Body of pancreas (tissue), 4 donors: ENCODE results near the gene CLCA2. TPM values are rescaled to one million over a fixed set of nuclear protein-coding genes. Genes with fewer than 3 reads are reported as not detected.

Experiments used
- ATAC-seq: fragments of 150-250 bp; one replicate; pipeline ENCODE4 v1.9.1; 2016
- DNase-seq, 4 donors: peaks; one replicate each; pipeline ENCODE4 v3.0.0-alpha.2; 2019
- H3K27ac ChIP-seq, 4 donors: fragments of 200-600 bp; sonication (generic); 1 replicate in 3 of 4; 2 replicates in 1 of 4; pipeline versions ENCODE4 v1.5.1 to v1.6.1; 2016 to 2019; ENCODE audit warnings: mild to moderate bottlenecking in 1 of 4, mixed read lengths in 1 of 4, moderate library complexity in 1 of 4
- H3K27me3 ChIP-seq, 2 donors: fragments of 200-600 bp; sonication (generic); one replicate each; pipeline ENCODE4 v1.6.0; 2016; ENCODE audit warnings: mild to moderate bottlenecking in 1 of 2
- H3K36me3 ChIP-seq, 2 donors: fragments of 200-600 bp; sonication (generic); replicated peaks in 1 of 2; 2 replicates each; pipeline ENCODE4 v1.5.1; 2016; ENCODE audit warnings: low read depth in 2 of 2; ENCODE audit not compliant: insufficient read depth in 1 of 2
- H3K4me1 ChIP-seq: fragments of 200-600 bp; sonication (generic); one replicate; pipeline ENCODE4 v1.6.0; 2016
- H3K4me3 ChIP-seq, 2 donors: fragments of 200-600 bp; sonication (generic); 1 replicate in 1 of 2; 2 replicates in 1 of 2; pipeline ENCODE4 v1.5.1; 2016 to 2019
- H3K9me3 ChIP-seq, 3 donors: fragments of 200-600 bp; sonication (generic); 1 replicate in 2 of 3; 2 replicates in 1 of 3; pipeline ENCODE4 v1.5.1; 2016
- POLR2A ChIP-seq, 3 donors: fragments of 450-650 bp; IDR thresholded peaks; one replicate each; pipeline ENCODE4 v1.6.1; 2016; ENCODE audit warnings: antibody characterized with exemption in 3 of 3, mild to moderate bottlenecking in 2 of 3
- WGBS, 2 donors: methylation state at CpG; one replicate each; pipeline ENCODE4 v1.1.5; 2017; 5-methylcytosine and 5-hydroxymethylcytosine counted together
- intact Hi-C: fragments of 100-400 bp; cut with DNase I; formaldehyde crosslinking; loops from one replicate; pipeline ENCODE4 v1.15.1; 2023
- total RNA-seq, 2 donors: library from RNA; depleted of rRNA; stranded (reverse); fragments of >200 nt; gene quantifications; one replicate each; pipeline ENCODE4 v1.1.0, GENCODE V29; 2016
- TF ChIP-seq, protein P1 (sequence below), 7 experiments: fragments of 450-650 bp in 4 of 7; fragments of 200-600 bp in 3 of 7; sonication (generic) in 3 of 7; IDR thresholded peaks; one replicate each; pipeline ENCODE4 v1.5.1; 2016 to 2019; ENCODE audit warnings: antibody characterized with exemption in 7 of 7

The CLCA2 gene
- total RNA-seq, 2 donors from 2014 or later = not detected

DNA sequence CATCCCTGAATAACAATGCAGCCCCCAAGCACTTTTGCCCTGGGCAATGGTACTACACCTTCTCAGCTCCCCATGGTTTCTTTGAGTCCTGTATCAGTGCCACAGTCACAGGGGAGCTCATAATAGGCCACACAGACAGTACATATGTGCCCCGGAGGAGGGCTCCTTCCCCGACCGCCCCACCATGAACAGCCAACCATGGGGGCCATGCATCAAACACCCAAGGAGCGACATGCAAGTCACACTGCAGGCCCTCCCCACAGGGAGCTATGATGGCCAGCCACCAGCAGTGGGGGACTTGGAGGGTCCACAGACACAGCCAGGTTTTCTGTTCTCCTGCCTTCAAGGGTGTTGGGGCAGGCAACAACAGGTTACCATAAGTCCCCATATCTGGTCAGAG, 13.1 kb upstream of the CLCA2 start:
- no peaks in the 10 kb centered on the region for H3K36me3 ChIP-seq
- TF ChIP-seq, protein P1, sequence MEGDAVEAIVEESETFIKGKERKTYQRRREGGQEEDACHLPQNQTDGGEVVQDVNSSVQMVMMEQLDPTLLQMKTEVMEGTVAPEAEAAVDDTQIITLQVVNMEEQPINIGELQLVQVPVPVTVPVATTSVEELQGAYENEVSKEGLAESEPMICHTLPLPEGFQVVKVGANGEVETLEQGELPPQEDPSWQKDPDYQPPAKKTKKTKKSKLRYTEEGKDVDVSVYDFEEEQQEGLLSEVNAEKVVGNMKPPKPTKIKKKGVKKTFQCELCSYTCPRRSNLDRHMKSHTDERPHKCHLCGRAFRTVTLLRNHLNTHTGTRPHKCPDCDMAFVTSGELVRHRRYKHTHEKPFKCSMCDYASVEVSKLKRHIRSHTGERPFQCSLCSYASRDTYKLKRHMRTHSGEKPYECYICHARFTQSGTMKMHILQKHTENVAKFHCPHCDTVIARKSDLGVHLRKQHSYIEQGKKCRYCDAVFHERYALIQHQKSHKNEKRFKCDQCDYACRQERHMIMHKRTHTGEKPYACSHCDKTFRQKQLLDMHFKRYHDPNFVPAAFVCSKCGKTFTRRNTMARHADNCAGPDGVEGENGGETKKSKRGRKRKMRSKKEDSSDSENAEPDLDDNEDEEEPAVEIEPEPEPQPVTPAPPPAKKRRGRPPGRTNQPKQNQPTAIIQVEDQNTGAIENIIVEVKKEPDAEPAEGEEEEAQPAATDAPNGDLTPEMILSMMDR (IDR thresholded peaks at IDR 0.05) = no peak
- 89 to 91% methylated on average over 4 of the region's 4 CpGs for WGBS, 2 donors
- H3K27me3 ChIP-seq = no peaks in the 10 kb centered on the region
- no peak for ATAC-seq
- H3K27ac ChIP-seq = no peak overlapping the region
- no peak for DNase-seq
- no peaks in the 10 kb centered on the region for H3K9me3 ChIP-seq
- no peaks in the 10 kb centered on the region for H3K4me1 ChIP-seq
- no peak overlapping the region for H3K4me3 ChIP-seq
- intact Hi-C loops = no loop called here

DNA sequence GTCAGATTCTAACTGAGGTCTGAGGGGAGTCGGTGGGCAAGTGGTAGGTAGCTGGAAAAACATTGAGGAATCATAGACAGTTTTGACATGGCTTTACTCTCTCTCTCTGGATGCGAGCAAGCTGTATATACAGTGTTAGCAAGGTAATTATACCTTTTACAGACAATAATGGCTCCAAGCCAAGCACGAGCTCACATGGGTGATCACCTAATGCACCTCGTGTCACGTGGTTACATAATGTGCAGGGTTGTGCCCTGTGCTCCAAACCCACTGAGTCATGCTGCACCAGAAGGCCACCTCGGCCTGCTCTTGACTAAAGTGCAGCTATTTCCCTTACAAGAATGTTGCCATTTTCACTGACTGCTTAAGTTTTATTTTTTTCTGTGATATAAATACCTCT, 7.6 kb upstream of the CLCA2 start:
- no peak overlapping the region for H3K4me3 ChIP-seq
- no peak overlapping the region for H3K27ac ChIP-seq
- ATAC-seq (no peak), DNase-seq (peak in 3 of 4 donors; percentile 12 to 25 (median 15))
- no peak for TF ChIP-seq POLR2A (IDR thresholded peaks at IDR 0.05)
- TF ChIP-seq, protein P1 (IDR thresholded peaks at IDR 0.05) = no peak
- H3K9me3 ChIP-seq = no peaks in the 10 kb centered on the region
- H3K36me3 ChIP-seq = no peaks in the 10 kb centered on the region
- WGBS, 2 donors = 46 to 58% methylated on average over 6 of the region's 6 CpGs
- intact Hi-C loops = no loop called here
- H3K4me1 ChIP-seq = no peaks in the 10 kb centered on the region
- H3K27me3 ChIP-seq = no peaks in the 10 kb centered on the region

GRCh38 chr1:86419277-86419903, 4.6 kb upstream of the CLCA2 start:
- H3K4me1 ChIP-seq = no peaks in the 10 kb centered on the region
- H3K36me3 ChIP-seq = no peaks in the 10 kb centered on the region
- no peaks in the 10 kb centered on the region for H3K9me3 ChIP-seq
- no peak overlapping the region for H3K4me3 ChIP-seq
- intact Hi-C loops = no loop called here
- H3K27me3 ChIP-seq = no peaks in the 10 kb centered on the region
- ATAC-seq (peak; percentile 75), DNase-seq (peak in 1 of 4 donors; percentile 34)
- no peak for TF ChIP-seq POLR2A (IDR thresholded peaks at IDR 0.05)
- TF ChIP-seq, protein P1 (IDR thresholded peaks at IDR 0.05) = peak in 4 of 7 experiments; percentile 25 to 35 (median 30)
- WGBS, 2 donors = 34 to 45% methylated on average over 4 of the region's 4 CpGs
- H3K27ac ChIP-seq = no peak overlapping the region

DNA sequence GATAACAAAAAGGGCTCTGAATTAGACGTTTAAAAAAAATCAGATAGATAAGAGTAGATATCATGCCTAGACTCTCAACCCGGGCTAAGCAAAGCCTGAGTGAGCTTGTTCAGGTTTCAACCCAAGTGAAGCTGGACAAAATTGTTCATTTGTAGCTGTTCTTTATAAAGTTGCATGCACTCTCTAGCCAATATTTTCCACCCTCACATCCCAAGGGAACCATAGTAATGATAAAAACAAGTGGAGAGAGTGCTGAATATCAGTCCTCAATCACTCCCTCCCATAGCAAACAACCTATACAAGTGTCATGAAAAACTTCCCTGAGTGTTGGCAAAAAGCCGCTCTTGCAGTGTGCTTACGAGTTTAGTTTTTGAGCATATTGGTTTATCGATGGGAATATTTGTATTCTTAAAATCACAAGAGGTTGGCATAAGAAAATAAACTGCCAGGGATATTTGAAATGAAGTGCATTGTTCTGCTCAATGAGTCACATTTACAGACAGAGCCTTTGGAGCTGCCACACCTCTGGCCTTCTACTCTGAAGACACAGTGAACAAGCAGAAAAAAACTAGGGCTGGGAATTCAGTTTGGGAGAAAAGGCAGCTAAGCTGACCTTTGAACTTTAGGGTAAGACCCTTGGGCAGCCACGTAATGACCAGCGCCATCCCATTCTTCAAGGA, 2.2 kb upstream of the CLCA2 start:
- DNase-seq = no peak

More for the DNA sequence above, 2.2 kb upstream of the CLCA2 start:
- Histone ChIP-seq H3K27ac (no peak overlapping the region), H3K4me1 (no peaks in the 10 kb centered on the region), H3K4me3 (no peak overlapping the region), H3K27me3 (no peaks in the 10 kb centered on the region), H3K9me3 (no peaks in the 10 kb centered on the region), H3K36me3 (no peaks in the 10 kb centered on the region)
- intact Hi-C loops = no loop called here
- 63 to 67% methylated on average over 7 of the region's 7 CpGs for WGBS, 2 donors
- TF ChIP-seq, protein P1 (IDR thresholded peaks at IDR 0.05) = no peak
- TF ChIP-seq POLR2A (IDR thresholded peaks at IDR 0.05) = no peak
- ATAC-seq = no peak
